Left renal pelvis (tissue), 4 donors: ENCODE measurements around the gene PPBP. TPM values are rescaled to one million over a fixed set of nuclear protein-coding genes. Genes with fewer than 3 reads are reported as not detected.
"Not testable (repeated sequence)": the region's sequence is repeated elsewhere in the genome, so short reads cannot be mapped to it uniquely, and the experiment has no call there.

ENCODE experiments used
- DNase-seq, 4 donors: peaks; one replicate each; pipeline ENCODE4 v3.0.0-alpha.2; 2013; ENCODE audit warnings: low read depth in 4 of 4, low spot score in 3 of 4
- polyA plus RNA-seq, 4 donors: library from polyadenylated mRNA; unstranded; fragments of 120-200 nt; gene quantifications; one replicate each; pipeline ENCODE4 v1.2.1, GENCODE V29; 2013; ENCODE audit not compliant: insufficient read length in 4 of 4

Gene PPBP
- polyA plus RNA-seq, 4 donors = 5.3 to 40.9 (median 14.6) TPM

GRCh38 chr4:73952352-73952751 is 35.6 kb downstream of the PPBP start:
- DNase-seq = no peak

DNA sequence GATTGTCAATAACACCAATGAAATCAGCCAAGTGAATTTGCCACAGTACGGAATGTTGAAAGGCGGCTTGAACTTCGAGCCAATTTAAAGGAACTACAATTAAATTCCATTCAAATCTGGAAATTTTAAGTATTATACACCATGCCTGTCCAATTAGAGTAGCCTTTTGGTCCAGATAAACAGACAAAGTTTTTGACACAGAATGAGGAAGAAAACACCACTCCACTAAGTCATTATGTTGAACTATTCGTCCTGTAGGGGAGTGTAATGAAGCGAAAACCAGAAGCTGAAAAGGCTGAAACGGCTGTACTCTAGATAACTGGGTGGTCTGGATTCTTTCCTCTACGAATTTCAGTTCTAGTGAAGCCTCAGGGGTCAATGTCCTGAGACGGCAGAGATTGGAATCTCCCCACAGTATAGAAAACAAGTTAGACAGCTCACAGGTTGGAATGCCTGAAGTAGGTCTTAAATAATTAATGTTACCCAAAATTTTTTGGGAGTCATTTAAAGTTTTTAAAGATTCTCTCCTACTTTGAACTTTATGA is 37.5 kb downstream of the PPBP start:
- DNase-seq = not testable (repeated sequence)

DNA sequence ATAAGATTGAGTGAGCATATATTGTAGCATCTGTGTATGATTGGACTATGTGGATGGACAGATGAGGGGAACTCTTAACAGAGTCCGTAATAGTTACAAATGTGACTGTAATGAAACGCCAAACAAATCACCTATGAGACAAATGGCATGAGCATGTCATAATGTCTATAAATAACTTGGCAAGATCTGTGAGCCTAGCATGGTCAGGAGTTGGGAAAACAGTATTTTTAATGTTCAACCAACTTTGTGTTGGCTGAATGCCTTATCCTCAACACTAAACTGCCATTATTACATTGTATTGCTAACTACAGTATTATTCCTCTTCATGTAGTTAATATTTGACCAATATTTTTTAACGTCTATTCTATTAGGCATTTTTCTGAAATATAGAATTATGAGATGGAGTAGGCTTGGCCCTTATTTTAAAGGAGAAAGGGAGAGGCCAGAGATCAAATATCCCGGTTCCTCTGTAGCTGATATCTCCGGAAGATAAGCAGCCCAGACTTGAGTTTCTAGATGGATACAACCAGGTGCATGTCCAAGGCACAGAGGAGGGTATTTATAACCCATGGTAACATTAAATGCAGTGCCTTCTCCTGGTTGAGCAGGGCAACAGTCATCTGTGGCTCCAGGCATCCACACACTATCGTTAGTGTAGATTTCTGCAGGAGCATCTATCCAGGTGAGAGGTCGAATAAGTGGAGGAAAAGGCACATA is 38.8 kb downstream of the PPBP start:
- DNase-seq = no peak

- no peak for DNase-seq
Measured at GRCh38 chr4:73948291-73948690, 39.7 kb downstream of the PPBP start.

- no peak for DNase-seq
Measured at GRCh38 chr4:73947239-73947985, 40.6 kb downstream of the PPBP start.

DNA sequence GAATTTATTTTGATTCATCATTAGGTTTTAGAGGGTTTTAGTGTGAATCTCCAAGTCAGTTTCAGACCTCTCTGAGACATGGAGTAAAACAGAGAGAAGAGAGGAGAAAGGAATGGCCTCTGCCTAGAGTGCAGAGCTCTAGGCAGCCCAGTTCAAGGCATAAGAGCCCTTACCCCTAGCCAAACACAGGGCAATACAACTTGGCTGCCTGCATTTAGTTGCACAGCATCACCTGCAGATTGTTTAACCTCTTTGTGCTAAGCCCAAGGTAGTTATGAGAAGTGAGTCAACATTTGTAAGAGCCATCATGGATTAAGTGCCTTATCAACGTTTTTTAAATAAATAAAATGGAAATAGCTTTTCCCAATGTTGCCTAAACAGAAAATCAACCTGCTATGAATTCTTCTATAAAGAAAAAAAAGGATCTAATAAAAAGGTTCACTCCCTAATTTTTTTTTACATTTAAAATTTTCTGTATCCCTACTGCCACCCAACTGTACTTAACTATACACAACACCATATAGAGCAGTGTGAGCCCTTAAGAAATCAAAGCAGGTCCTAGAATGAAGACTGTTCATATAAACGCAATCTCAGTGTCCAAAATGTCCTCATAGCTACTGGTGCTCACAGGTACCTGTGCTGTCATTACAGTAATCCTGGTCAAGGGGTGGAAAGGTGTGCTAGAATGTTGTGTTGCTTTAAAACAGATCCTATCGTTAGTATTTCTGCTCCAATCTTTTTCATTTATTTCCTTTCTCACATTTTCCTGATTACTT is 42.1 kb downstream of the PPBP start:
- no peak for DNase-seq

DNA sequence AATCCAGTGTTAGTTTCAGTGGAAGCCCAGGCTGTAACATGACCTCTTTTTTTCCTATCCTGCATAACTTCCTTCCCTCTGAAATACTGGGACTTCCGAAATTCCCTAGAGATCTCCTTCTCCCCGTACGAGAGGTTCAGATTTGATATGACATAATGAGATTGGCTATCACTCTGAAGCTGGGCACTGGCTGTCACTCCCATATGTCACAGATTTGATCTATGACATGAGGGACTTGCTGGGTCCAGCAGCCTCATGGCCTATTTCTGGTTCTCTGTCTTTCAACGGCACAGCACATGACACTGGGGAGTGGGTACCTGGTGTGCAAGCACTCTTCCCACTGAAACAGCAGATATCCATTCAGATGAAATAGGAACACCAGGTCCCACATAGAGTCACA is 42.9 kb downstream of the PPBP start:
- no peak for DNase-seq

GRCh38 chr4:73944061-73944875 is 43.7 kb downstream of the PPBP start:
- DNase-seq = no peak

DNA sequence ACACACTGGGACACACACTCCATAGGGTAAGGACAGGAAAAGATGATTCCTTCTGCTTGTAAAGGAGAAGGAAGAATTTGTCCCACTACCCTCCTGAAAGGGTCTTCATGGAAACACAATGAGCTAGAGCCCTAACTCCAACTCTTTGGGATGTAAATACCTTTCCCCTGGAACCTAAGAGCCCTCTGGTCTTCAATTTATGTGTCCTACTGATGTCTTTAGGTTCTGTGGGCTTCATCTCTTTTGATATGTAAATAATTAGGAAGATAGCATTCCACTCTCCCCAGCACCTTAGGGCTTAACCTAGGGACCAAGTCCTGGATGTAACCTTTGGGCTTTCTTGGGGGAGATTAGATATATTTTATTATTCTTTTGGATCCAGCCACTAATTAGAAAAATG is 44.4 kb downstream of the PPBP start:
- DNase-seq = no peak

- DNase-seq = no peak
Measured at GRCh38 chr4:73936969-73937368, 51.0 kb downstream of the PPBP start.

Other genes starting within 250 kb of the PPBP start
- gene CXCL8, start 247.6 kb downstream of the PPBP start, polyA plus RNA-seq = 10 to 100 TPM in 1 of 4 donors, under 1 TPM in 3; 0.34 to 25.4 (median 0.49) TPM
- under 1 TPM in 1 of 4 donors, not detected in 3; 0.10 TPM for gene CXCL6, start 151.5 kb downstream of the PPBP start, polyA plus RNA-seq
- 1 to 10 TPM in 2 of 4 donors, not detected in 2; 1.2 to 1.4 TPM for gene PF4V1, start 134.9 kb downstream of the PPBP start, polyA plus RNA-seq
- gene CXCL1, start 118.8 kb downstream of the PPBP start, polyA plus RNA-seq = 1 to 10 TPM in 1 of 4 donors, under 1 TPM in 2, not detected in 1; 0.50 to 1.7 (median 0.53) TPM
- gene PF4, start 6.2 kb downstream of the PPBP start, polyA plus RNA-seq = 10 to 100 TPM in 1 of 4 donors, 1 to 10 TPM in 3; 2.6 to 11.4 (median 4.9) TPM
- gene CXCL5, start 10.5 kb upstream of the PPBP start, polyA plus RNA-seq = under 1 TPM; 0.10 to 0.81 (median 0.14) TPM
- gene CXCL3, start 50.5 kb upstream of the PPBP start, polyA plus RNA-seq = 1 to 10 TPM in 1 of 4 donors, under 1 TPM in 3; 0.12 to 1.8 (median 0.17) TPM
- gene CXCL2, start 111.0 kb upstream of the PPBP start, polyA plus RNA-seq = 1 to 10 TPM in 1 of 4 donors, under 1 TPM in 3; 0.27 to 3.7 (median 0.41) TPM
- gene MTHFD2L, start 169.9 kb upstream of the PPBP start, polyA plus RNA-seq = 10 to 100 TPM; 12.7 to 30.6 (median 23.8) TPM